Thoracic aorta (tissue), 2 donors: Measurements from ENCODE around the gene CLDN18. TPM values are rescaled to one million over a fixed set of nuclear protein-coding genes. Genes with fewer than 3 reads are reported as not detected.

Experiments
- ATAC-seq: fragments of 150-250 bp; one replicate; pipeline ENCODE4 v1.8.0; 2017; ENCODE audit warnings: low read depth; ENCODE audit not compliant: insufficient number of reproducible peaks, low FRiP score
- DNase-seq: peaks from one replicate; pipeline ENCODE4 v3.0.0-alpha.2; 2020; ENCODE audit warnings: low spot score
- H3K27ac ChIP-seq, 2 donors: fragments of 200-600 bp; sonication (generic); 1 replicate in 1 of 2; 2 replicates in 1 of 2; pipeline ENCODE4 v1.5.1; 2016; ENCODE audit warnings: mild to moderate bottlenecking in 2 of 2, moderate library complexity in 2 of 2
- H3K27me3 ChIP-seq: fragments of 200-600 bp; sonication (generic); replicated peaks from 2 replicates; pipeline ENCODE4 v1.6.0; 2016; ENCODE audit warnings: mild to moderate bottlenecking; ENCODE audit not compliant: insufficient read depth
- H3K36me3 ChIP-seq: fragments of 200-600 bp; sonication (generic); one replicate; pipeline ENCODE4 v1.5.1; 2016
- H3K4me1 ChIP-seq, 2 donors: fragments of 200-600 bp; sonication (generic); 1 replicate in 1 of 2; 2 replicates in 1 of 2; pipeline versions ENCODE4 v1.5.1 to v1.6.0; 2016; ENCODE audit warnings: low read depth in 2 of 2, mild to moderate bottlenecking in 1 of 2; ENCODE audit not compliant: control insufficient read depth in 1 of 2
- H3K4me3 ChIP-seq: fragments of 200-600 bp; sonication (generic); 2 replicates; pipeline ENCODE4 v1.5.1; 2016; ENCODE audit warnings: mild to moderate bottlenecking
- H3K9me3 ChIP-seq: fragments of 200-600 bp; sonication (generic); 2 replicates; pipeline ENCODE4 v1.5.1; 2016
- CTCF ChIP-seq: fragments of 200-600 bp; sonication (generic); IDR thresholded peaks from one replicate; pipeline ENCODE4 v1.5.1; 2019; ENCODE audit warnings: antibody characterized with exemption
- total RNA-seq, 2 donors: library from RNA; depleted of rRNA; stranded (reverse); fragments of >200 nt; gene quantifications; one replicate each; pipeline versions ENCODE4 v1.1.0 to v1.2.3, GENCODE V29; 2016

CLDN18 gene
- total RNA-seq: 1 to 10 TPM in 1 of 2 donors, not detected in 1; 7.3 TPM

GRCh38 chr3:138009476-138010272 lies at the start of gene CLDN18:
CLDN18 (plus strand) TSS chr3:138010165; CDS start chr3:138010226, 61 bp downstream.
- H3K4me1 ChIP-seq: peaks cover 0 to 4% of the 10 kb centered on the region in 2 donors
- ATAC-seq: no peak

GRCh38 chr3:137962251-137962650 lies 47.7 kb upstream of the CLDN18 start:
- ATAC-seq (no peak), DNase-seq (no peak)
- Histone ChIP-seq H3K4me3 (no peak overlapping the region), H3K4me1 (no peaks in the 10 kb centered on the region), H3K36me3 (no peaks in the 10 kb centered on the region), H3K27me3 (no peaks in the 10 kb centered on the region), H3K9me3 (no peaks in the 10 kb centered on the region), H3K27ac (no peak overlapping the region)
- no peak for TF ChIP-seq CTCF

More at GRCh38 chr3:138009476-138010272, at the start of gene CLDN18:
- Histone ChIP-seq H3K9me3 (no peaks in the 10 kb centered on the region), H3K27me3 (no peaks in the 10 kb centered on the region), H3K27ac (no peak within 1 kb of the TSS), H3K4me3 (no peak within 1 kb of the TSS), H3K36me3 (no peaks in the 10 kb centered on the region)
- no peak for DNase-seq
- TF ChIP-seq CTCF: no peak

- no peaks in the 10 kb centered on the region for H3K9me3 ChIP-seq
- no peak overlapping the region for H3K4me3 ChIP-seq
- no peaks in the 10 kb centered on the region for H3K36me3 ChIP-seq
- ATAC-seq: no peak
- H3K27me3 ChIP-seq: no peaks in the 10 kb centered on the region
- H3K27ac ChIP-seq: no peak overlapping the region
- no peaks in the 10 kb centered on the region for H3K4me1 ChIP-seq
- DNase-seq: no peak
- TF ChIP-seq CTCF: no peak
Measured at GRCh38 chr3:137963463-137963862, 46.5 kb upstream of the CLDN18 start.

DNA sequence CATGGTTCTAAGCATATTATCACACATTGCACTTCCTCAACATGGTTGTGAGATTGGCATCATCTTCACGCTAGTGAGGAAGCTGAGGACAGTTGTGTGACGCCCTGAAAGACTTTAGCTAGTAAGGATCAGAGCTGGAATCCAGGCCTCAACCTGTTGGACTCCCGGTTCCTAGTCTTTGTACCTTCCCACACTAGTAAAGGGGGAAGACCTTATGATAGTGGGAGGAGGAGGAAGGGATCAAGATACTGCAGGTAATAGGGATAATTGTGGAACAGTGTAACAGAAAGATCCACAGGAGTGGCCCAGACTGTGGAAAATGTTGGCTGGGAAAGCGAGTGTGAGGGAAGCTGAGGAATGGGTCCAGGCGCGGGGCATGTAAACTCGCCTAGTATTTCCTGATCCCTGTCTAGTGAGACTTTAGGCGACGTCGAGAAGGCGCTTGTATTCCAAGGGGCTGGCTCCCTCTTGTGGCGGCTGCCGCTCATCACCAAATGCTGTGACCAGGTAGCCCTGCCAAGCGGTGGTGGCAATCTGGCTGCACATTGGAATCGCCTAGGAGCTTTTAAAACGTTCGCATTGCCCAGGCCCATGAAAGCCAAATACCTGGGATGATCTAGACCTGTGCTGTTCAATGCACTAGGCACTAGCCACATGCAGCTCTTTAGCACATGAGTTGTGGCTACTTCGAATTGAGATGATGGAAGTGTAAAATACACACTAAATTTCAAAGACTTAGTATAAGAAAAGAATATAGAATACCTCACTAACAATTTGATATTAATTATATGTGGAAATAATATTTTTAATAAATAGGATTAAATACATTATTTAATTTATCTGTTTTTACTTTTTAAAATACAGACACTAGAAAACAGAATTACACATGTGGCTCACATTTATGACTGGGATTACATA lies 38.8 kb upstream of the CLDN18 start:
- H3K4me3 ChIP-seq: peak overlapping the region; percentile 35
- H3K4me1 ChIP-seq: no peaks in the 10 kb centered on the region
- H3K27ac ChIP-seq: no peak overlapping the region
- ATAC-seq (peak; percentile 69), DNase-seq (peak; percentile 11)
- H3K36me3 ChIP-seq: no peaks in the 10 kb centered on the region
- no peaks in the 10 kb centered on the region for H3K27me3 ChIP-seq
- H3K9me3 ChIP-seq: no peaks in the 10 kb centered on the region
- peak; percentile 64 for TF ChIP-seq CTCF

- no peak for DNase-seq
- Histone ChIP-seq H3K36me3 (no peaks in the 10 kb centered on the region), H3K4me3 (no peak overlapping the region), H3K4me1 (no peaks in the 10 kb centered on the region), H3K27ac (no peak overlapping the region), H3K27me3 (no peaks in the 10 kb centered on the region), H3K9me3 (no peaks in the 10 kb centered on the region)
- no peak for ATAC-seq
- no peak for TF ChIP-seq CTCF
Measured at GRCh38 chr3:137972396-137972795, 37.6 kb upstream of the CLDN18 start.
